RWPE1 (cell line): ENCODE measurements around the gene GTPBP6.

ENCODE experiments used
- CTCF ChIA-PET: fragments of 350-600 bp; sonication (Branson Sonifier 250); formaldehyde crosslinking; extraction: SDS; loops from one replicate; lab custom pipeline; 2021; lab: Yijun Ruan, JAX
- POLR2A ChIA-PET: fragments of 400-600 bp; formaldehyde crosslinking; extraction: SDS; loops from one replicate; lab custom pipeline; 2020; ENCODE audit warnings: antibody characterized with exemption; ENCODE audit not compliant: low non-redundant PET; lab: Yijun Ruan, JAX
- DNase-seq: peaks from one replicate; pipeline ENCODE4 v3.0.0; 2012; ENCODE audit warnings: low spot score
- H3K27ac ChIP-seq: fragments of 450-650 bp; 2 replicates; pipeline ENCODE4 v1.5.1; 2017
- TF ChIP-seq, protein P1 (sequence below): fragments of 450-650 bp; conservative IDR thresholded peaks from 2 replicates; pipeline ENCODE4 v1.5.1; 2017; ENCODE audit warnings: low read depth, mild to moderate bottlenecking

Gene GTPBP6

DNA sequence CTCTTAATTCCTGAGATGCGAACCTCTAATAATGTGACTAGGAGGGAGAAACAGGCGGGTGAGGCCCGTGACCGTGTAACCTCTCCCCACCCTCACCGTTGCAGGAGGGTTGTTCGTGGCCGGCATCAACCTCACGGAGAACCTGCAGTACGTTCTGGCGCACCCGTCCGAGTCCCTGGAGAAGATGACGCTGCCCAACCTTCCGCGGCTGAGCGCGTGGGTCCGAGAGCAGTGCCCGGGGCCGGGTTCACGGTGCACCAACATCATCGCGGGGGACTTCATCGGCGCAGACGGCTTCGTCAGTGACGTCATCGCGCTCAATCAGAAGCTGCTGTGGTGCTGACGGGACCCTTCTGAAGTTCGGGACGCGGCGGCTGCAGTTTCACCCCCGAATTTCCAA lies 19.6 kb downstream of the GTPBP6 start:
- TF ChIP-seq, protein P1, sequence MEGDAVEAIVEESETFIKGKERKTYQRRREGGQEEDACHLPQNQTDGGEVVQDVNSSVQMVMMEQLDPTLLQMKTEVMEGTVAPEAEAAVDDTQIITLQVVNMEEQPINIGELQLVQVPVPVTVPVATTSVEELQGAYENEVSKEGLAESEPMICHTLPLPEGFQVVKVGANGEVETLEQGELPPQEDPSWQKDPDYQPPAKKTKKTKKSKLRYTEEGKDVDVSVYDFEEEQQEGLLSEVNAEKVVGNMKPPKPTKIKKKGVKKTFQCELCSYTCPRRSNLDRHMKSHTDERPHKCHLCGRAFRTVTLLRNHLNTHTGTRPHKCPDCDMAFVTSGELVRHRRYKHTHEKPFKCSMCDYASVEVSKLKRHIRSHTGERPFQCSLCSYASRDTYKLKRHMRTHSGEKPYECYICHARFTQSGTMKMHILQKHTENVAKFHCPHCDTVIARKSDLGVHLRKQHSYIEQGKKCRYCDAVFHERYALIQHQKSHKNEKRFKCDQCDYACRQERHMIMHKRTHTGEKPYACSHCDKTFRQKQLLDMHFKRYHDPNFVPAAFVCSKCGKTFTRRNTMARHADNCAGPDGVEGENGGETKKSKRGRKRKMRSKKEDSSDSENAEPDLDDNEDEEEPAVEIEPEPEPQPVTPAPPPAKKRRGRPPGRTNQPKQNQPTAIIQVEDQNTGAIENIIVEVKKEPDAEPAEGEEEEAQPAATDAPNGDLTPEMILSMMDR = no peak
- DNase-seq = no peak
- ChIA-PET CTCF (no interaction called here), POLR2A (no interaction called here)
- no peak overlapping the region for H3K27ac ChIP-seq

DNA sequence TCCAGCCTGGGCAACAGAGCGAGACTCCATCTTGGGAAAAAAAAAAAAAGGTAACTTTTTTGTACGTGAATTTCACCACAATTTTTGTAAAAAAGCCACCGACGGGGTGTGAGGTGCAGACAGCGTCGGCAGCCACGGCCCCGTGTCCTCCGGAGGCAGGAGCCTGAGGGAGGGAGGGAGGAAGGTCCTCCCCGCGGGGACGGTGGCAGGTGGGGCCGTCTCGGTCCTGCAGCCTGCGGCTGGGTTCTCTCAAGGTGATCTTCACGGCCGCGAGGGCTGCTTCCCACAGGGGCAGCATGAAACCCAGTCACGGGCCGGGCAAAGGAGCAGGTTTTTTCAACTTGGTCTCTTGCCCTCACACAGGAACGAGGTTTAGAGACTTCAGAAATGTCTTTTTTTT lies 23.5 kb downstream of the GTPBP6 start:
- POLR2A ChIA-PET = no interaction called here
- no peak for DNase-seq
- no peak overlapping the region for H3K27ac ChIP-seq
- CTCF ChIA-PET = no interaction called here
- TF ChIP-seq, protein P1 = no peak

DNA sequence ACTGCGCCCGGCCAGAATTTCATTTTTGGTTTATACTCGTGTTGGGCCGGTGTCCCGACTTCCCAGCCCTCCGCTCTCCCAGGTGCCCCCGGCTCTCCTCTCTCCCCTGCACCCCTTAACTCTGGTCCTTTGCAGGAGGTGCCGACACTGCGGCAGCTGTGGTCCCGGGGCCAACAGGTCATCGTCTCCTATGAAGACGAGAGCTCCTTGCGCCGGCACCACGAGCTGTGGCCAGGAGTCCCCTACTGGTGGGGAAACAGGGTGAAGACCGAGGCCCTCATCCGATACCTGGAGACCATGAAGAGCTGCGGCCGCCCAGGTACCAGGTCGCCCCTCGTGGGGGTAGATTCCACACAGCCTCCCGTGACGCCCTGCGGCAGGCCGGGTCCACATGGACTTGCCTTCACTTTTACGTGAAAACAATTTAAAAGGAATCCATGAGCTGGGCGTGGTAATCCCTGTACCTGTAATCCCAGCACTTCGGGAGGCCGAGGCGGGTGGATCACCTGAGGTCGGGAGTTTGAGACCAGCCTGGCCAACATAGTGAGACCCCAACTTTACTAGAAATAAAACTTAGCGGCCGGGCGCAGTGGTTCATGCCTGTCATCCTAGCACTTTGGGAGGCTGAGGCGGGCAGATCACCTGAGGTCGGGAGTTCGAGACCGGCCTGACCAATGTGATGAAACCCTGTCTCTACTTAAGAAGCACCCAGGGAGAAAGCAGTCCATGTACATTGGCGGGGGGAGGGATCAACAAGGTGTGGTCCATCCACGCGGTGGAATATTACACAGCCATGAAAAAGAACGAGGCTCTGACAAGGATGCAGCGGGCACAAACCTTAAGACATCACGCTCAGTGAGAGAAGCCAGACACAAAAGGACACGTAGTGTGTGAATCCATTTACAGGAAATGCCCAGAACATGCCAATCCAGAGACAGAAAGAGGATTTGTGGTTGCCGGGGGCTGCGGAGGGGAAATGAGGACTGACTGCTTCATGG lies 25.4 kb downstream of the GTPBP6 start:
- no peak overlapping the region for H3K27ac ChIP-seq
- POLR2A ChIA-PET = no interaction called here
- no peak for DNase-seq
- CTCF ChIA-PET = no interaction called here
- TF ChIP-seq, protein P1 = no peak

DNA sequence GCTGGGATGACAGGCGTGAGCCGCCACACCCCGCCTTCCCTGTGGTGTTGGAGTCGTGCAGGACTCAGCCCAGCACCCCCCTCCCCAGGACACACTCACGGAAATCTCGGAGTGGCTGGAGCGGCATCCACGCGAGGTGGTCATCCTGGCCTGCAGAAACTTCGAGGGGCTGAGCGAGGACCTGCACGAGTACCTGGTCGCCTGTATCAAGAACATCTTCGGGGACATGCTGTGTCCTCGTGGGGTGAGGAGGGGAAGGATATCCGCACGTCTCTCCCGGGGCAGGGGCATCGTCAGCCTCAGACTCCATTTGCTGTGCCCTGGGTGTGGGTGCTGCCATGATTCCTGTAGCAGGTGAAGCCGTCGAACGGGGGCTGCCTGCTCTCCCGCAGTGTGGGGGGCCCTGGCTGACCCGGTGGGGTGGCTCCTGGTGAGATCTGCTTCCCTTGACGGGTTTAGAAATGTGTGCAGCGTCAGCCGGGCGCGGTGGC lies 27.1 kb downstream of the GTPBP6 start:
- CTCF ChIA-PET = no interaction called here
- POLR2A ChIA-PET = no interaction called here
- TF ChIP-seq, protein P1 = no peak
- no peak for DNase-seq
- no peak overlapping the region for H3K27ac ChIP-seq

DNA sequence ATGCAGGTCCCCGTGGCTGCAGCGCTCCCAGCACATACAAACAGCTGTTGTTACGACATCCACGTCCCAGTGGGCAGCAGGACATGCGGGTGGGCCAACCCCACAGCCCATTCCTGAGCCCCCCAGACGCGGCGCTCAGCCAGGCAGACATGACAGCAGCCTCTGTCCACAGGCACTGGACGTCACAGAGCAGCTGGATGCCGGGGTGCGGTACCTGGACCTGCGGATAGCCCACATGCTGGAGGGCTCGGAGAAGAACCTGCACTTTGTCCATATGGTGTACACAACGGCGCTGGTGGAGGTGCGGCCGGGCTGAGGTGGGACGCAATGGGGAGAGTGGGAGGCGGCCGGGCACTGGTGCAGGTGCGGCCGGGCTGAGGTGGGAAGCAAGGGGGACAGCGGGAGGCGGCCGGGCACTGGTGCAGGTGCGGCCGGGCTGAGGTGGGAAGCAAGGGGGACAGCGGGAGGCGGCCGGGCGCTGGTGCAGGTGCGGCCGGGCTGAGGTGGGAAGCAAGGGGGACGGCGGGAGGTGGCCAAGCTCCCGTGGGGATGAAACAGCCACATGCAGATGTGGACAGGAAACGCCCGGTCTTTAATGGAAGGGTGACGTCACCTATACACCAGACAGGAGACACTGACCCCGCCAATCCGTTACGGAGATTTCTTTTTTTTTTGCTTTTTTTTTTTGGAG lies 28.0 kb downstream of the GTPBP6 start:
- H3K27ac ChIP-seq = no peak overlapping the region
- POLR2A ChIA-PET = no interaction called here
- CTCF ChIA-PET = no interaction called here
- DNase-seq = no peak
- TF ChIP-seq, protein P1 = no peak

DNA sequence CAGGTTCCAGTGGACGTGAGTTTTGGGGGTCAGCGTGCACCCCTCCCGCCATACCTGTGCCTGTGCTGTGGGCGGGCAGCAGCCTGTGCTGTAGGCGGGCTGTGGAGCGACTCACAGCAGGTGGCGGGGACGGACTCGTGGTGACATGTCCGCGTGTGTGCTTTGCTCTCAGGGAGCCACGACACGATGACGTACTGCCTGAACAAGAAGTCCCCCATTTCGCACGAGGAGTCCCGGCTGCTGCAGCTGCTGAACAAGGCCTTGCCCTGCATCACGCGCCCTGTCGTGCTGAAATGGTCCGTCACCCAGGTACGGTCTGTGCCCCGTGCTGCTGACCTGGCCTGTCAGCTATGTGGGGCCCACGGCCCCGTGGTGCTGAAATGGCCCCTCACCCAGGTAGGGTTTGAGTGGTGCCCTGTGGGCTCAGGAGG lies 30.0 kb downstream of the GTPBP6 start:
- TF ChIP-seq, protein P1 = no peak
- POLR2A ChIA-PET = no interaction called here
- CTCF ChIA-PET = no interaction called here
- no peak for DNase-seq
- peak overlapping the region; percentile 53 for H3K27ac ChIP-seq
